Measurements from ENCODE around the gene LHX4.

DNA sequence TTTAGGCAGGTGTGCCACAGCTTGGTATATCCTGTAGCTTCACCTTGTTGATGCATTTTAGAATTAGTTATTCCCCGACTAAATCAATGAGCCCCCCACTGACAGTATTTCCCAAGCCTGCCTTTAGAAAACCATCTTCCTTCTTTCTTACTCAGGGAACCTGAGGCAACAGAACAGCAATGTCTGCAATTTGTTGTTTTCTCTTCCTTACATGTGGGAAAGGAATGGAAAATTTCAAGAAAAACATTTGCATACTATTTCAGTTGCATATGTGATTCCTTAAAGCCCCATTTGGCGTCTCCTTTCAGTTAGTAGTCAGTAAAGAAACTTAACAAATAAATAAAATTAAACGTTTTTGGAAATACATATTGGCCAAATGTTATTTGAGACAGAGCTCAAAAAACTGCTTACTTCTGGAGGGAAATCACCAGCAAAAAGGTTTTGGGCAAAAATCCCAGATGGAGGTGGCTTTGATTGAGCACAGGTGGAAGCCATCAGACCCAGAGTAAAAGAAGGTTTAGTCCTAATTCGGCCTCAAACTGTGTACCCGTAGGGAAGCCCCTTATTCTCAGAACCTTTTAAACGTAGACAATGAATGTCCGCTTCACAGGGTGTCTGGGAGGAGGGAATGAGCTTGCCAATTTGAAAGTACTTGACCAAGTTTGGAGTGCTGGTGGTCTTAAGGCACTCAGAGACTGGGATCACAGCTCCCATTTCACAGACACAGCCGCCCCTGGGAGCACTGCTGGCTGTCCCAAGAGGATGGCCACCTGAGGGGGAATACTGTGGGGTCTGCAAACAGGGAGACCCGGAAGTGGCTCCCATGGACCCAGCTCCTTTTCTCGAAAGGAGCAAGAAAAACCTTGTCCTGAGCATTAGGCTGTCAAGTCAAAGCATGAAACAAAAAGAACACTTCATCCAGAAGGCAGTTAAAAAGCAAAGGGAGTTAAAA is 9.4 kb downstream of the LHX4 start:
- TF ChIP-seq EZH2 (IDR thresholded peaks at IDR 0.05) (no peak), POLR2AphosphoS5 (IDR thresholded peaks at IDR 0.05; ENCODE audit: borderline replicate concordance, low read depth, low read length) (no peak), FOXP2 (optimal IDR thresholded peaks at IDR 0.05; ENCODE audit: control extremely low read depth, extremely low read length, insufficient read depth) (no peak)

All from SK-N-MC (cell line).